ENCODE data around the gene MAGEB4.
"Not testable (repeated sequence)": the region's sequence is repeated elsewhere in the genome, so short reads cannot be mapped to it uniquely, and the experiment has no call there.

MAGEB4 gene, protein sequence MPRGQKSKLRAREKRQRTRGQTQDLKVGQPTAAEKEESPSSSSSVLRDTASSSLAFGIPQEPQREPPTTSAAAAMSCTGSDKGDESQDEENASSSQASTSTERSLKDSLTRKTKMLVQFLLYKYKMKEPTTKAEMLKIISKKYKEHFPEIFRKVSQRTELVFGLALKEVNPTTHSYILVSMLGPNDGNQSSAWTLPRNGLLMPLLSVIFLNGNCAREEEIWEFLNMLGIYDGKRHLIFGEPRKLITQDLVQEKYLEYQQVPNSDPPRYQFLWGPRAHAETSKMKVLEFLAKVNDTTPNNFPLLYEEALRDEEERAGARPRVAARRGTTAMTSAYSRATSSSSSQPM

DNA sequence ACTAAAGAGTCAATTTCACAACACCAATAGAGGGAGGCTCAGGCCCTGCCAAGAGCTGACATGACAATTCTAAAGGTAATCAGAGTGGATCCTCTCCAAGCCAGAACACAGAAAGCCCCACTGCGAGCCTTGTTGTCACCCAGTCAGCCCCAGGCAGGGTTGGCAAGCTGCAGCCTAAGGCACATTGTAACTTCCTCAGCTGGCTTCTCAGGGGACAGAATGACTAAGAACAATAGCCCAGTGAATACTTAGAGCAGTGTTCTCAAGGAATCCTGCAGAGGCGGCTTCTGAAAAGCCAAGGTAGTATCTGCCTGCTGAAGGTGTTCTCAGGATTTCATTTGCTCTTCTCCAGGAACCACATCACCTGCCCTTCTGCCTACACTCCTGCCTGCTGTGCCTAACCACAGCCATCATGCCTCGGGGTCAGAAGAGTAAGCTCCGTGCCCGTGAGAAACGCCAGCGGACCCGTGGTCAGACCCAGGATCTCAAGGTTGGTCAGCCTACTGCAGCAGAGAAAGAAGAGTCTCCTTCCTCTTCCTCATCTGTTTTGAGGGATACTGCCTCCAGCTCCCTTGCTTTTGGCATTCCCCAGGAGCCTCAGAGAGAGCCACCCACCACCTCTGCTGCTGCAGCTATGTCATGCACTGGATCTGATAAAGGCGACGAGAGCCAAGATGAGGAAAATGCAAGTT lies at the start of gene MAGEB4:
TSS of gene MAGEB4 (plus strand) at position 277 of the 692 bp plus-strand sequence. CDS start at position 413, 136 bp downstream.
- no peak for DNase-seq (ENCODE audit: low spot score)

DNA sequence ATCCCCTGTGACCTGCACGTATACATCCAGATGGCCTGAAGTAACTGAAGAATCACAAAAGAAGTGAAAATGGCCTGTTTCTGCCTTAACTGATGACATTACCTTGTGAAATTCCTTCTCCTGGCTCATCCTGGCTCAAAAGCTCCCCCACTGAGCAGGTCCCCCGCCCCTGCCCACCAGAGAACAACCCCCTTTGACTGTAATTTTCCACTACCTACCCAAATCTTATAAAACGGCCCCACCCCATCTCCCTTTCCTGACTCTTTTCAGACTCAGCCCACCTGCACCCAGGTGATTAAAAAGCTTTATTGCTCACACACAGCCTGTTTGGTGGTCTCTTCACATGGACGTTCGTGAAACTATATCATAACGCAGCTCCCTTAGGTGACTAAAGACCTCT lies 47.9 kb upstream of the MAGEB4 start:
- DNase-seq (ENCODE audit: low spot score); in situ Hi-C loops (cut with MboI; ENCODE audit: low sequenced_read_pairs, unreplicated experiment): not testable (repeated sequence)

More for the DNA sequence above, at the start of gene MAGEB4:
- in situ Hi-C loops (cut with MboI; ENCODE audit: low sequenced_read_pairs, unreplicated experiment), result no loop called here
- no peak for TF ChIP-seq CTCF (IDR thresholded peaks at IDR 0.05; ENCODE audit: borderline replicate concordance, control extremely low read depth, extremely low read depth, insufficient read depth, missing control alignments)

DNA sequence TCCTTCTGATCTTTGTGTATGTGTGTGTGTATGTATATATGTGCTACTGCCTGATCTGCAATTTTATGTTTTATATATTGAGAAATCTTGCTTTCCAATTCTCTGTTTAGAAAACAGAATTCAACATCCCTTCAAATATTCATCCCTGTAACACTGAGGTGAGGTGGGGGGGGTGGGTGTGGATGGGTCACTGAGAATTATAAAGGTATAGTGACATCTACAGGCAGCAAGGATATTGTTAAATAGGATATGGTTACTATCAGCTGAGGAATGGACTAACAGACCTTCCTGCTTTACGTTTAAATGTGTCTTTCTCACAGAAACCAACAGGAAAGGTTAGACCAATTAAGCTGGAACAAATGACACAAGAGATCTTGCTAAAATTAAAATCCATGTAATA lies 45.5 kb upstream of the MAGEB4 start:
- TF ChIP-seq CTCF (IDR thresholded peaks at IDR 0.05; ENCODE audit: borderline replicate concordance, control extremely low read depth, extremely low read depth, insufficient read depth, missing control alignments), result no peak
- DNase-seq (ENCODE audit: low spot score), result no peak
- in situ Hi-C loops (cut with MboI; ENCODE audit: low sequenced_read_pairs, unreplicated experiment), result no loop called here

GRCh38 chrX:30212172-30212571 lies 29.6 kb upstream of the MAGEB4 start:
- in situ Hi-C loops (cut with MboI; ENCODE audit: low sequenced_read_pairs, unreplicated experiment), result no loop called here
- DNase-seq (ENCODE audit: low spot score), result no peak
- TF ChIP-seq CTCF (IDR thresholded peaks at IDR 0.05; ENCODE audit: borderline replicate concordance, control extremely low read depth, extremely low read depth, insufficient read depth, missing control alignments), result no peak

DNA sequence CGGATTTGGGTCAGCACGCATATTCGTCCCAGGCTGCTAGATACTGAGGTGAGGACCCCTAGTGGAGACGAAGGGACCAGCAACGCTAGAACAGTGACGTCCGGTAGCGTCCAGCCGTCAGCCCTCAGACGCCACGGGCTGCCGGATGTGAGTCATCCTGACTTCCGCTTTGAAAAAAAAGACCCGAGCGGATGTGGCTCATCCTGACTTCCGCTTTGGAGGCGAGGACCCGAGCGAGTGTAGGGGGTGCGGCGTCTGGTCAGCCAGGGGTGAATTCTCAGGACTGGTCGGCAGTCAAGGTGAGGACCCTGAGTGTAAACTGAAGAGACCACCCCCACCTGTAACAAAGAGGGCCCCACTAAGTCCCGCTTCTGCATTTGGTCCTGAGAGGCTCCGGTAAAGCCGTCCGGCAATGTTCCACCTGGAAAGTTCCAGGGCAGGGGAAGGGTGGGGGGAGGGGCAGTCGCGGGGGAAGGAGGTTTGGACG lies 26.4 kb upstream of the MAGEB4 start, which contains the start of gene MAGEB2:
TSS of gene MAGEB2 (plus strand) at position 207 of the 487 bp plus-strand sequence. CDS start 3,018 bp downstream, outside the sequence.
- no peak for TF ChIP-seq CTCF (IDR thresholded peaks at IDR 0.05; ENCODE audit: borderline replicate concordance, control extremely low read depth, extremely low read depth, insufficient read depth, missing control alignments)
- in situ Hi-C loops (cut with MboI; ENCODE audit: low sequenced_read_pairs, unreplicated experiment), result no loop called here
- no peak for DNase-seq (ENCODE audit: low spot score)

DNA sequence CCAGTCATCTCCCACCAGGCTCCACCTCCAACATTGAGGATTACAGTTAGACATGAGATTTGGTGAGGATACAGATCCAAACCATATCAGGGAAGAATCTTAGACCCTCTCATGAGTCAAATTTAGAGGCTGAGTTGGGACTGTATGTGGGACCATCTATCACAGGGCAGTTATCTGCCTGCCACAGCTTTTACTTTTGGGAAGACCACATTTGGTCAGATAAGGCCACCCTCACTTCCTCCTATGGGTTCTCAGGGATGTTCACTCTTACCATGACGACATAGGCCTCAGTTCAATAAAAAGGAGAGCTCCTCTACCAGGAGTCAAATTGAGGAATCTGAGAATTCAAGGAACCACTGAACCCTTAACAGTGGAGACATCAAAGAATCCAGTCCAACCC lies 24.3 kb upstream of the MAGEB4 start:
- in situ Hi-C loops (cut with MboI; ENCODE audit: low sequenced_read_pairs, unreplicated experiment), result no loop called here
- DNase-seq (ENCODE audit: low spot score), result no peak
- no peak for TF ChIP-seq CTCF (IDR thresholded peaks at IDR 0.05; ENCODE audit: borderline replicate concordance, control extremely low read depth, extremely low read depth, insufficient read depth, missing control alignments)

- DNase-seq (ENCODE audit: low spot score), result no peak
- TF ChIP-seq CTCF (IDR thresholded peaks at IDR 0.05; ENCODE audit: borderline replicate concordance, control extremely low read depth, extremely low read depth, insufficient read depth, missing control alignments), result no peak
- in situ Hi-C loops (cut with MboI; ENCODE audit: low sequenced_read_pairs, unreplicated experiment), result no loop called here
Measured at GRCh38 chrX:30219372-30219771, 22.4 kb upstream of the MAGEB4 start.
